SK-MEL-5 (cell line): ENCODE results near the gene AGBL1. TPM values are rescaled to one million over a fixed set of nuclear protein-coding genes. Genes with fewer than 3 reads are reported as not detected.

ENCODE experiments used
- DNase-seq: peaks from one replicate; pipeline ENCODE4 v3.0.0-alpha.2; 2016; ENCODE audit warnings: low read depth, low spot score
- in situ Hi-C: cut with HindIII; loops from 2 replicates; pipeline ENCODE4 v1.10.0; 2016; ENCODE audit warnings: low sequenced_read_pairs, high pct_unique_total_duplicates, low pct_unique_long_range_greater_than_20kb
- total RNA-seq: library from RNA; depleted of rRNA; stranded (reverse); fragments of >200 nt; shearing (Covaris generic); gene quantifications from 2 replicates; pipeline ENCODE4 v1.2.3, GENCODE V29; 2014

Gene AGBL1
- total RNA-seq, 1 experiment from 2014 or later: not detected

- in situ Hi-C loops: no loop called here
- no peak for DNase-seq
Measured at GRCh38 chr15:86557018-86557550, 477.4 kb downstream of the AGBL1 start.

DNA sequence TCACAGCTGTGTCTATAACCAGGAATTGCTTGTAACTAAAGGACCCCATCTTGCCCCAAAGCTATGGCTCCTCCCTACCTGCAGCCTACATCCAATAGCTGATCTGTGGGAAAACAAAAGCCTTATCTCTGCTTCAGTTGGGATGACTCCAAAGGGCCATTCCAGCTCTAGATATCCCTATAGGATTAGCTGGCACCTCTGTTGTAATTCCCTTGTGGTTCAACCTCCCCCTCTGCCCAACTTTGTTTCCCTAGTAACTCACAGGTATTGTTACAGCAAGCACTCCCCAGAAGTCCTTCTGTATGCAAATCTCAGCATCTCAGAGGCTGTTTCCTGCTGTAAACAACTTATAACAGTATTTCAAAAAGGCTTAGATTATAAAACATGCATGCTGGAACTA lies 478.6 kb downstream of the AGBL1 start:
- no peak for DNase-seq
- in situ Hi-C loops: no loop called here

DNA sequence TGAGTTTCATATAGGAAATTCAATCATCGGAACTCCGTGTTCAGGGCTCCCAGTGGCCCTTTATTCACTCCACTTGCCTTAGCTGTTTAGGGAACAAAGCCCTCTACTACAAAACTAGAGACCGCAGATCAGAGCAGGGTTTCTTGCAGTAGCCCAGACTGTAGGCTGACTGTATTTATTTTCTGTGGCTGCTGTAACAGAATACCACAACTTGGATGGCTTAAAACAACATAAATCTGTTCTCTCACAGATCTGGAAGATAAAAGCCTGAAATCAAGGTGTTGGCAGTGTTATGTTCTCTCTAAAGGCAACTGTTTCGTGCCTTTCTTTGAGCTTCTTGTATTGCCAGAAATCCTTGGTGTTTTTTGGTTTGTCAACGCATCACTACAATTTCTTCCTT lies 479.0 kb downstream of the AGBL1 start:
- no peak for DNase-seq
- in situ Hi-C loops: no loop called here

DNA sequence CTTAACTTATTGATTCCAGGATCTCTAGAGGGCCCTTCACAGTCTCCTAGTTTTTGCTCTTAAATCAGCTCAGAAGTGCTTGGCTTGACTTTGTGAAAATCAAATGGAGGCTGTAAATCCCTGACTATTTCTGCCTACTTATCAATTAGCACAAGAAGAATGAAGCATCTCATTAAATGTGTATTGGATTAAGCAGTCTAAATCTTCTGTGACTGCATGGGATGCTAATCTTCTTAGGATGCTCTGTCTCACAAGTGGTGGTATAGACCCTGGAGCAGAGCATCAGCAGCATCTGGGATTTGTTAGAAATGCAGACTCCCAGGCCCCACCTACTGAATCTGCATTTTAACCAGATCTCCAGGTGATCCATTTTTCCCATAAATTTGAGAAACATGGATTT lies 488.7 kb downstream of the AGBL1 start:
- DNase-seq: no peak
- in situ Hi-C loops: no loop called here

- no peak for DNase-seq
- in situ Hi-C loops: no loop called here
Measured at GRCh38 chr15:86570738-86571137, 491.1 kb downstream of the AGBL1 start.

- no peak for DNase-seq
- in situ Hi-C loops: no loop called here
Measured at GRCh38 chr15:86571873-86572272, 492.2 kb downstream of the AGBL1 start.

GRCh38 chr15:86572368-86572841 lies 492.7 kb downstream of the AGBL1 start:
- no peak for DNase-seq
- in situ Hi-C loops: no loop called here

- in situ Hi-C loops: no loop called here
- no peak for DNase-seq
Measured at GRCh38 chr15:86573476-86573875, 493.8 kb downstream of the AGBL1 start.

GRCh38 chr15:86588413-86588812 lies 508.7 kb downstream of the AGBL1 start:
- in situ Hi-C loops: no loop called here
- DNase-seq: no peak

DNA sequence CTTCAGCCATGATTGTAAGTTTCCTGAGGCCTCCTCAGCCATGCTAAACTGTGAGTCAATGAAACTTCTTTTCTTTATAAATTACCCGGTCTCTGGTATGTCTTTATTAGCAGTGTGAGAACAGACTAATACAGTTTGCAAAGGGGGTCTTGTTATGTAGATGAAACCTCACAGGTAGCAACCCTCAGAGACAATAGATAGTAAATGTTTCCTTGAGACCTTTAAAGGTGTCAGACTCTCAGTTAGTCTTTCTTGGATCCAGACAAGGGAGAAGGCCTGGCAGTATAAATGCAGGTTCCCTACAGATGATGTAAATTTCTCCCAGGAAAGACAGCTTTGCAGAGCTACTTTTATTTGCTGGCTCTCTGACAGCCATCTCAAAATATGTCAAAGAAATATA lies 510.8 kb downstream of the AGBL1 start:
- in situ Hi-C loops: no loop called here
- DNase-seq: no peak

GRCh38 chr15:86591158-86591557 lies 511.5 kb downstream of the AGBL1 start:
- in situ Hi-C loops: no loop called here
- DNase-seq: no peak

GRCh38 chr15:86591994-86592735 lies 512.5 kb downstream of the AGBL1 start:
- DNase-seq: no peak
- in situ Hi-C loops: no loop called here

GRCh38 chr15:86595741-86596140 lies 516.1 kb downstream of the AGBL1 start:
- DNase-seq: no peak
- in situ Hi-C loops: no loop called here

GRCh38 chr15:86603466-86603865 lies 523.8 kb downstream of the AGBL1 start:
- in situ Hi-C loops: no loop called here
- DNase-seq: no peak

- in situ Hi-C loops: no loop called here
- peak; percentile 4 for DNase-seq
Measured at GRCh38 chr15:86608461-86609205, 529.0 kb downstream of the AGBL1 start.

DNA sequence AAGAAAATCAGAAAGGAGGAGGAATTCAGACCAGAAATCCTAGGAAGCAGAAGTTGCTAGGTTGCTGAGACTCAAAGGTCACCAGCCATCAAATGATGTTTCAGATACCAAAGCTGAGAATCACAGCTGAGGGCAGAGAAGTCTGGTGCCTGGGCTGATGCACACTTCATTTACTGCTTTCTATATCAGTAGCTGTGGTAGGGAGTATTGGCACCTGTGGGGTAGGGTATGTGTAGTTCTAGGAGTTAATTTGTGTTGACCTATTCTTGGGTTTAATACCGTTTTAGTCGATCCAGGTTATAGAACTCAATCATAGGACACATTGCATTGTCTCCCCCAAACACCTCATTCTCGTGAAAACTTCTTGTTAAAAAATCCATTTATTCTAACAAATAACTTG lies 529.6 kb downstream of the AGBL1 start:
- in situ Hi-C loops: no loop called here
- DNase-seq: no peak

- in situ Hi-C loops: no loop called here
Measured at GRCh38 chr15:86610038-86610437, 530.4 kb downstream of the AGBL1 start.

DNA sequence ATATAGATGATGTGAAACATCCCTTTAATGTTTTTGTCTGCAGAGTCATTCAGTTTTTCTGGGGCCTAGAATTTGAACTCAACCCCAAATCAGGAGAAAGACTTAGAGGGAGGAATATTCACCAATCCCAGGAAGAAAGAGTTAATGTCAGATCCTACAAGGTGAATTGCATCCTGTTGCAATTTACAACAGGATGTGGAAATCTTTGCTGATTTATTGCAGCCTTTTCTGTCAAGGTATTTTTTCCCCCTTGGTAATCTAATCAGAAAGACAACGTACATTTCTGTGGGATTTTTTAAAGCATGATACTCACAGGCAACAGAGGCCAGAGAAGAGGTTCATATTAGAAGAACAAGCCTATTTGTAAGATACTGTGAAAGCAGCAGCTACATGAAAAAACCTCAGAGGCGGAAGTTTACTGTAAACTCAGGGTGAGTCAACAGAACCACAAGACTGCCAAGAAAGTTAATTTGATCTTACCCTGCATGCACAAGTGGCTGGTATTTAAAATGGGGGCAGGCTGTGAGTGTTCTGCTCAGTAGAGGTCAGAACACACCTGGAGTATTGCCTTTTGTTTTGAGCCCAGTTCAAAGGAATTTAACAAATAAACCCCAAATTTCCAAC lies 531.9 kb downstream of the AGBL1 start:
- in situ Hi-C loops: no loop called here
- DNase-seq: peak; percentile 5

More at GRCh38 chr15:86610038-86610437, 530.4 kb downstream of the AGBL1 start:
- no peak for DNase-seq
